GM12878 (cell line): ENCODE data around the gene ABHD2. TPM values are rescaled to one million over a fixed set of nuclear protein-coding genes. Genes with fewer than 3 reads are reported as not detected.

Source experiments
- ATAC-seq: fragments of 200-7000 bp; cut with Tn5 transposase; 3 replicates; pipeline ENCODE4 v1.9.1; 2020; ENCODE audit warnings: mild to moderate bottlenecking, moderate library complexity
- BruUV-seq: library from RNA; stranded (reverse); fragments of 400-500 nt; replicated peaks from 2 replicates; lab custom pipeline; 2021; lab: Mats Ljungman, UMichigan
- CTCF ChIA-PET: fragments of 300-600 bp; sonication (Branson Sonifier 250); formaldehyde crosslinking; extraction: SDS; loops from one replicate; lab custom pipeline; 2021; ENCODE audit warnings: inconsistent platforms; lab: Yijun Ruan, JAX
- POLR2A ChIA-PET: fragments of 350-600 bp; formaldehyde crosslinking; extraction: SDS; loops from one replicate; lab custom pipeline; 2021; ENCODE audit warnings: inconsistent platforms; lab: Charles Lee
- RAD21 ChIA-PET: fragments of 300-600 bp; sonication (Branson Sonifier 250); formaldehyde crosslinking; loops from one replicate; lab custom pipeline; 2023; ENCODE audit warnings: antibody characterized with exemption; ENCODE audit not compliant: unreplicated experiment; lab: Charles Lee
- SMC1A ChIA-PET: fragments of 300-600 bp; sonication (Branson Sonifier 250); formaldehyde crosslinking; loops from one replicate; lab custom pipeline; 2023; ENCODE audit not compliant: unreplicated experiment, uncharacterized antibody; lab: Charles Lee
- DNase-seq: peaks from one replicate; pipeline ENCODE4 v3.0.0-alpha.2; 2011; ENCODE audit warnings: low read depth, low spot score
- FAIRE-seq: peaks from 3 replicates; lab custom pipeline; 2011; peaks lifted over from hg19 to GRCh38; lab: Jason Lieb, UNC
- H2AFZ ChIP-seq: 2 replicates; pipeline ENCODE4 v1.6.0; 2011; ENCODE audit warnings: low read depth, low read length, control low read depth; ENCODE audit not compliant: control insufficient read depth
- H3K27ac ChIP-seq: 2 replicates; pipeline ENCODE4 v1.5.1; 2011; ENCODE audit warnings: control low read depth; ENCODE audit not compliant: control insufficient read depth, insufficient read depth
- H3K27me3 ChIP-seq, 2 experiments: replicated peaks in 1 of 2; 2 replicates each; pipeline versions ENCODE4 v1.6.0 to v1.6.1; 2011; ENCODE audit warnings: low read length in 1 of 2; ENCODE audit not compliant: control insufficient read depth in 2 of 2, insufficient read depth in 2 of 2
- H3K36me3 ChIP-seq, 2 experiments: 2 replicates each; pipeline ENCODE4 v1.5.1; 2011; ENCODE audit warnings: low read length in 1 of 2; ENCODE audit not compliant: control insufficient read depth in 2 of 2, insufficient read depth in 2 of 2
- H3K4me1 ChIP-seq: 2 replicates; pipeline ENCODE4 v1.6.1; 2011; ENCODE audit warnings: mild to moderate bottlenecking, low read length, moderate library complexity, mixed read lengths; ENCODE audit not compliant: control insufficient read depth, insufficient read depth
- H3K4me2 ChIP-seq: 2 replicates; pipeline ENCODE4 v1.6.0; 2011; ENCODE audit warnings: control low read depth; ENCODE audit not compliant: control insufficient read depth, insufficient read depth
- H3K4me3 ChIP-seq: fragments of 200-600 bp; sonication (generic); 2 replicates; pipeline ENCODE4 v1.5.1; 2016
- H3K79me2 ChIP-seq: 2 replicates; pipeline ENCODE4 v1.6.0; 2011; ENCODE audit warnings: low read length; ENCODE audit not compliant: control insufficient read depth, insufficient read depth
- H3K9ac ChIP-seq: 2 replicates; pipeline ENCODE4 v1.8.0; 2011; ENCODE audit warnings: low read length, control low read depth, mixed read lengths; ENCODE audit not compliant: control insufficient read depth, insufficient read depth
- H3K9me3 ChIP-seq: replicated peaks from 3 replicates; pipeline ENCODE4 v1.5.1; 2011; ENCODE audit warnings: mild to moderate bottlenecking, low read length; ENCODE audit not compliant: control insufficient read depth, insufficient read depth
- H4K20me1 ChIP-seq: 2 replicates; pipeline ENCODE4 v1.6.0; 2011; ENCODE audit not compliant: control insufficient read depth, insufficient read depth
- ATF7 ChIP-seq: fragments of 450-650 bp; IDR thresholded peaks from 2 replicates; pipeline ENCODE4 v1.6.1; 2016; ENCODE audit warnings: low read depth, mild to moderate bottlenecking
- CHD2 ChIP-seq: IDR thresholded peaks from 2 replicates; pipeline ENCODE4 v1.6.1; 2011; ENCODE audit warnings: low read depth, low read length, improper control_type of control experiment, borderline replicate concordance
- FOXK2 ChIP-seq: fragments of 450-650 bp; IDR thresholded peaks from 2 replicates; pipeline ENCODE4 v1.6.1; 2017; ENCODE audit warnings: mild to moderate bottlenecking, moderate library complexity
- KLF5 ChIP-seq: fragments of 450-650 bp; IDR thresholded peaks from 2 replicates; pipeline ENCODE4 v1.6.1; 2014; ENCODE audit warnings: mild to moderate bottlenecking; ENCODE audit not compliant: partially characterized antibody
- MXI1 ChIP-seq: fragments of 150-350 bp; IDR thresholded peaks from 2 replicates; pipeline ENCODE4 v1.6.1; 2011; ENCODE audit warnings: low read depth, mild to moderate bottlenecking, inconsistent platforms, low read length, improper control_type of control experiment
- NBN ChIP-seq: fragments of 450-650 bp; IDR thresholded peaks from 2 replicates; pipeline ENCODE4 v1.6.1; 2016
- NR2F1 ChIP-seq: fragments of 450-650 bp; conservative IDR thresholded peaks from 2 replicates; pipeline ENCODE4 v1.6.1; 2017; ENCODE audit warnings: mild to moderate bottlenecking
- PML ChIP-seq: IDR thresholded peaks from 2 replicates; pipeline ENCODE4 v1.6.1; 2012; ENCODE audit warnings: low read length, inconsistent platforms
- RAD21 ChIP-seq: IDR thresholded peaks from 2 replicates; pipeline ENCODE4 v1.6.1; 2011; ENCODE audit warnings: mild to moderate bottlenecking, low read depth, low read length, moderate library complexity; ENCODE audit not compliant: insufficient read depth
- SRF ChIP-seq, 2 experiments: IDR thresholded peaks; 2 replicates each; pipeline ENCODE4 v1.6.1; 2011; ENCODE audit warnings: low read depth in 2 of 2, low read length in 2 of 2, mild to moderate bottlenecking in 1 of 2, moderate library complexity in 1 of 2
- ZBED1 ChIP-seq: IDR thresholded peaks from 2 replicates; pipeline ENCODE4 v1.6.1; 2016; ENCODE audit warnings: borderline replicate concordance
- ZBTB4 ChIP-seq: fragments of 450-650 bp; formaldehyde crosslinking; IDR thresholded peaks from 2 replicates; pipeline ENCODE4 v1.4.0; 2022; ENCODE audit warnings: mild to moderate bottlenecking, moderate library complexity
- ZNF217 ChIP-seq: fragments of 450-650 bp; IDR thresholded peaks from 2 replicates; pipeline ENCODE4 v1.6.1; 2017; ENCODE audit warnings: antibody characterized with exemption, mild to moderate bottlenecking
- WGBS: methylation state at CpG from one replicate; pipeline ENCODE4 v1.1.6; 2016; ENCODE audit warnings: low lambda C conversion rate; ENCODE audit not compliant: insufficient replicate concordance, insufficient coverage; ENCODE audit errors: missing lambda C conversion rate; 5-methylcytosine and 5-hydroxymethylcytosine counted together
- in situ Hi-C: fragments of 300-500 bp; cut with MboI; formaldehyde crosslinking; loops from 9 replicates; pipeline ENCODE4 v1.14.3; 2018; ENCODE audit warnings: mixed read lengths
- intact Hi-C: fragments of 100-400 bp; cut with micrococcal nuclease; formaldehyde crosslinking; loops from one replicate; pipeline ENCODE4 v1.14.2; 2022; ENCODE audit not compliant: unreplicated experiment
- polyA plus RNA-seq, 11 experiments: library from polyadenylated mRNA; depleted of rRNA in 4 of 11; unstranded in 6 of 11; stranded (reverse) in 5 of 11; fragments of >200 nt; fragmentation: Nextera tagmentation in 4 of 11; fragmentation: Illumina TruSeq in 1 of 11; extraction: Ambion mirVana in 4 of 11; extraction: Trizol in 1 of 11; gene quantifications; 1 replicate in 1 of 11; 2 replicates in 10 of 11; pipeline versions ENCODE4 v1.2.1 to v1.2.3, GENCODE V29; 2011 to 2016; ENCODE audit warnings: inconsistent platforms in 2 of 11, missing spikeins in 2 of 11, low read depth in 1 of 11
- total RNA-seq, 4 experiments: library from RNA; depleted of rRNA in 3 of 4; stranded (reverse); fragments of >200 nt in 3 of 4; fragmentation: Illumina TruSeq in 1 of 4; extraction: Trizol in 1 of 4; gene quantifications; 2 replicates each; pipeline versions ENCODE4 v1.2.1 to v1.2.3, GENCODE V29; 2013 to 2021

Gene ABHD2
- total and polyA plus RNA-seq, 10 of the 15 experiments (the other 5 are each of a cell fraction or from before 2014, with no cell fraction given): 1.2 to 33.6 (median 20.4) TPM

- in situ Hi-C loops: no loop called here
- no TSS peak for BruUV-seq
- H3K4me2 ChIP-seq: no peak overlapping the region
These were observed 109.3 kb downstream of the ABHD2 start for GRCh38 chr15:89197503-89197971.

More at GRCh38 chr15:89197503-89197971, 109.3 kb downstream of the ABHD2 start:
- 42% methylated on average over 4 of the region's 4 CpGs for WGBS
- Histone ChIP-seq H3K9me3 (no peaks in the 10 kb centered on the region), H3K36me3 (peaks cover 0 to 5% of the 10 kb centered on the region in 2 experiments; a peak in 2 of 4 replicates), H3K4me3 (no peak overlapping the region), H3K4me1 (no peaks in the 10 kb centered on the region), H3K27me3 (no peaks in the 10 kb centered on the region), H4K20me1 (no peaks in the 10 kb centered on the region), H3K9ac (no peak overlapping the region), H3K27ac (no peak overlapping the region), H2AFZ (no peak overlapping the region), H3K79me2 (no peaks in the 10 kb centered on the region)
- ChIA-PET CTCF (interaction anchor here (1.5 to 8.1 kb wide), 2 partner anchors 10 to 19 kb away, joined by 4 to 47 read pairs; no protein-coding TSS in a partner anchor), SMC1A (no interaction called here), POLR2A (no interaction called here), RAD21 (interaction anchor here (1.3 kb wide), 1 partner anchor 106 kb away, joined by 3 read pairs; no protein-coding TSS in a partner anchor)
- DNase-seq (no peak), FAIRE-seq (no peak), ATAC-seq (no peak)
- TF ChIP-seq FOXK2 (no peak), CHD2 (no peak), PML (no peak), ZBED1 (no peak), ATF7 (no peak), ZBTB4 (CRISPR knock-in tag) (no peak), KLF5 (no peak), NBN (no peak), MXI1 (no peak), NR2F1 (no peak), RAD21 (no peak), ZNF217 (no peak), SRF (IDR thresholded peaks at IDR 0.05; ENCODE audit: low read depth in 2 of 2, low read length in 2 of 2) (no peak)
- intact Hi-C loops: no loop called here
